C4-2B (cell line): ENCODE data around the gene DPPA5.
"Not testable (repeated sequence)": the region's sequence is repeated elsewhere in the genome, so short reads cannot be mapped to it uniquely, and the experiment has no call there.

Source experiments
- H3K27ac ChIP-seq: fragments of 450-650 bp; 2 replicates; pipeline ENCODE4 v1.5.1; 2017
- CTCF ChIP-seq: fragments of 450-650 bp; conservative IDR thresholded peaks from 2 replicates; pipeline ENCODE4 v1.5.1; 2017; ENCODE audit warnings: mild to moderate bottlenecking
- ZFX ChIP-seq: fragments of 450-650 bp; IDR thresholded peaks from 2 replicates; pipeline ENCODE4 v1.6.1; 2017

DPPA5 gene

GRCh38 chr6:73353636-73354593 lies at the start of gene DPPA5:
DPPA5 (minus strand) TSS chr6:73354276; CDS start chr6:73354225, 51 bp downstream.
- no peak within 1 kb of the TSS for H3K27ac ChIP-seq
- TF ChIP-seq ZFX (no peak), CTCF (no peak)

GRCh38 chr6:73400656-73401055 lies 46.6 kb upstream of the DPPA5 start:
- TF ChIP-seq CTCF (no peak), ZFX (no peak)
- no peak overlapping the region for H3K27ac ChIP-seq

GRCh38 chr6:73395875-73396274 lies 41.8 kb upstream of the DPPA5 start:
- TF ChIP-seq ZFX, result no peak
- TF ChIP-seq CTCF, result no peak
- H3K27ac ChIP-seq, result no peak overlapping the region

- peak within 1 kb of the TSS; percentile 59 for H3K27ac ChIP-seq
Observed at GRCh38 chr6:73394577-73395354, 40.7 kb upstream of the DPPA5 start, which contains the start of gene DDX43. DDX43 (plus strand) TSS chr6:73394828; CDS start chr6:73394906, 78 bp downstream.

GRCh38 chr6:73393278-73393677 lies 39.2 kb upstream of the DPPA5 start:
- no peak for TF ChIP-seq CTCF
- TF ChIP-seq ZFX, result no peak
- no peak overlapping the region for H3K27ac ChIP-seq

More at GRCh38 chr6:73394577-73395354, 40.7 kb upstream of the DPPA5 start, which contains the start of gene DDX43:
- TF ChIP-seq ZFX (no peak), CTCF (no peak)

GRCh38 chr6:73392188-73392587 lies 38.1 kb upstream of the DPPA5 start:
- not testable (repeated sequence) for H3K27ac ChIP-seq

- TF ChIP-seq CTCF, result no peak
- no peak for TF ChIP-seq ZFX
- H3K27ac ChIP-seq, result no peak overlapping the region
Observed at GRCh38 chr6:73391675-73392074, 37.6 kb upstream of the DPPA5 start.
